Measurements from ENCODE around the gene FHL5.
A peak's percentile ranks its signal among the peaks of the same experiment; 100 is the strongest.

Gene FHL5, protein sequence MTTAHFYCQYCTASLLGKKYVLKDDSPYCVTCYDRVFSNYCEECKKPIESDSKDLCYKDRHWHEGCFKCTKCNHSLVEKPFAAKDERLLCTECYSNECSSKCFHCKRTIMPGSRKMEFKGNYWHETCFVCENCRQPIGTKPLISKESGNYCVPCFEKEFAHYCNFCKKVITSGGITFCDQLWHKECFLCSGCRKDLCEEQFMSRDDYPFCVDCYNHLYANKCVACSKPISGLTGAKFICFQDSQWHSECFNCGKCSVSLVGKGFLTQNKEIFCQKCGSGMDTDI

DNA sequence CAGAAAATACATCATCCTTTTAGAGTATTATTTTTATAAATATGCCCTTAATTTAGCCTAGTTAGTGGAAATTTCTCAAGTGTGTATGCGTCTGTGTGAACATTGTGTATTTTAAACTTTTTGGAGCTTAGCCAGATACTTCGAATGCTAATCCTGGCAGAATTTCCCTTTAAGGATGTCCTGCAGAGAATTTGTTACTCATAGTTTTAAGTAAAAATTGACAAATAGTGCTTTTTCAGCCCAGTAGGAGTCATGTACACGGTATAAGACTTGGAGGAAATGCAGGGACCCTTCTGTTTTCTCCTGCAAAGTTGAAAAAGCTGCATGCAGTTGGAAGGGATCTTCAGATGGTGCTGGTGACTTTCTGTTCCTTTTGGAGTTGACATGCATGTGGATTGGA, at the start of gene FHL5:
Gene FHL5 (plus strand): TSS at position 243 of the 400 bp plus-strand sequence. CDS start 40,486 bp downstream, outside the sequence.
- peak within 1 kb of the TSS; percentile 2 for H3K4me3 ChIP-seq (ENCODE audit: low read depth, low read length)
- TF ChIP-seq, protein P1, sequence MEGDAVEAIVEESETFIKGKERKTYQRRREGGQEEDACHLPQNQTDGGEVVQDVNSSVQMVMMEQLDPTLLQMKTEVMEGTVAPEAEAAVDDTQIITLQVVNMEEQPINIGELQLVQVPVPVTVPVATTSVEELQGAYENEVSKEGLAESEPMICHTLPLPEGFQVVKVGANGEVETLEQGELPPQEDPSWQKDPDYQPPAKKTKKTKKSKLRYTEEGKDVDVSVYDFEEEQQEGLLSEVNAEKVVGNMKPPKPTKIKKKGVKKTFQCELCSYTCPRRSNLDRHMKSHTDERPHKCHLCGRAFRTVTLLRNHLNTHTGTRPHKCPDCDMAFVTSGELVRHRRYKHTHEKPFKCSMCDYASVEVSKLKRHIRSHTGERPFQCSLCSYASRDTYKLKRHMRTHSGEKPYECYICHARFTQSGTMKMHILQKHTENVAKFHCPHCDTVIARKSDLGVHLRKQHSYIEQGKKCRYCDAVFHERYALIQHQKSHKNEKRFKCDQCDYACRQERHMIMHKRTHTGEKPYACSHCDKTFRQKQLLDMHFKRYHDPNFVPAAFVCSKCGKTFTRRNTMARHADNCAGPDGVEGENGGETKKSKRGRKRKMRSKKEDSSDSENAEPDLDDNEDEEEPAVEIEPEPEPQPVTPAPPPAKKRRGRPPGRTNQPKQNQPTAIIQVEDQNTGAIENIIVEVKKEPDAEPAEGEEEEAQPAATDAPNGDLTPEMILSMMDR (conservative IDR thresholded peaks at IDR 0.05; ENCODE audit: low read depth, low read length) = no peak
- DNase-seq (ENCODE audit: low read depth) = peak; percentile 54

DNA sequence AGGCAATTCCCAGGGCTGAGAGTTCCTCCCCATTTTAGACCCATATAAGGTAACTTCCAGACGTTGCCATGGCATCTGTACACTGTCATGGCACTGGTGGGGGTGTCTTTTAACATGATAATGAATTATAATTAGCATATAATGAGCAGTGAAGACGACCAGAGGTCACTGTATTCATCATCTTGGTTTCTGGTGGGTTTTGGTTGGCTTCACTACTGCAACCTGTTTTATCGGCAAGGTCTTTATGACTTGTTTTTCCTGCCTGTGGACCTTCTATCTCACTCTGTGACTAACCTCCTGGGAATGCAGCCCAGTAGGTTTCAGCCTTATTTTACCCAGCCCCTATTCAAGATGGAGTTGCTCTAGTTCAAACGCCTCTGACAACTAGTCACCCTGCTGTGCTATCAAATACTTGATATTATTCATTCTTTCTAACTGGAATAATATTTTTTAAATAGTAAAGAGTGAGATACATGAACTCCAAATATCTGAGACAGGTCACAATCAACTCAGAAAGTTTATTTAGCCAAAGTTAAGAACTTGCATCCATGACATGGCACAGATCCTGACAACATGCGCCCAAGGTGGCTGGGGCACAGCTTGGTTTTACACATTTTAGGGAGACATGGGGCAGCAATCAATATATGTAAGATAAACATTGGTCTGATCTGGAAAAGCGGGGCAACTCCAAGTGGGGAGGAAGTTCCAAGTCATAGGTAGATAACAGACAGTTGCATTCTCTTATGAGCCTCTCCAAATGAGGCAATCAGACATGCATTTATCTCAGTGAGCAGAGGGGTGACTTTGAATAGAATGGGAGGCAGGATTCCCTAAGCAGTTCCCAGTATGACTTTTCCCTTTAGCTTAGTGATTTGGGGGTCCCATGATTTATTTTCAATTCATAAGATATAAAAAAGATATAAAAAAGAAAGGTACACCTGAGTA, 42.5 kb upstream of the FHL5 start:
- TF ChIP-seq, protein P1 (conservative IDR thresholded peaks at IDR 0.05; ENCODE audit: low read depth, low read length) = no peak
- H3K4me3 ChIP-seq (ENCODE audit: low read depth, low read length) = peak overlapping the region; percentile 90
- peak; percentile 50 for DNase-seq (ENCODE audit: low read depth)

DNA sequence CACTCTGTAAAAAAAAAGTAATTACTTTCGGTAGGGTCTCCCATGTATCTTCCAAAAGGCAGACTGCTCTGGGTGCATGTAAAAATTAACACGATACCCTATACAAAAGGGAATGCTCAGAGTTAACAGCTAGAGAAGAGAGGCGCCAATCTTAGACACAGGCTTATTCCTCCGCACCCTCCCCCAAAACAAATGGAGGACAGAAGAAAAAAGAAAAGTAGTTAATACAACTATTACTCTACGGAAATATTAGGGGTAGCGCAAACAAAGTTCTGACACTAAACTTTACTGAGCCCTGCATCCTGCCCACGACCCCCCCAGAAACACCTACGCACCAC, 41.7 kb upstream of the FHL5 start:
- TF ChIP-seq, protein P1 (conservative IDR thresholded peaks at IDR 0.05; ENCODE audit: low read depth, low read length) = no peak
- no peak for DNase-seq (ENCODE audit: low read depth)
- peak overlapping the region; percentile 90 for H3K4me3 ChIP-seq (ENCODE audit: low read depth, low read length)

DNA sequence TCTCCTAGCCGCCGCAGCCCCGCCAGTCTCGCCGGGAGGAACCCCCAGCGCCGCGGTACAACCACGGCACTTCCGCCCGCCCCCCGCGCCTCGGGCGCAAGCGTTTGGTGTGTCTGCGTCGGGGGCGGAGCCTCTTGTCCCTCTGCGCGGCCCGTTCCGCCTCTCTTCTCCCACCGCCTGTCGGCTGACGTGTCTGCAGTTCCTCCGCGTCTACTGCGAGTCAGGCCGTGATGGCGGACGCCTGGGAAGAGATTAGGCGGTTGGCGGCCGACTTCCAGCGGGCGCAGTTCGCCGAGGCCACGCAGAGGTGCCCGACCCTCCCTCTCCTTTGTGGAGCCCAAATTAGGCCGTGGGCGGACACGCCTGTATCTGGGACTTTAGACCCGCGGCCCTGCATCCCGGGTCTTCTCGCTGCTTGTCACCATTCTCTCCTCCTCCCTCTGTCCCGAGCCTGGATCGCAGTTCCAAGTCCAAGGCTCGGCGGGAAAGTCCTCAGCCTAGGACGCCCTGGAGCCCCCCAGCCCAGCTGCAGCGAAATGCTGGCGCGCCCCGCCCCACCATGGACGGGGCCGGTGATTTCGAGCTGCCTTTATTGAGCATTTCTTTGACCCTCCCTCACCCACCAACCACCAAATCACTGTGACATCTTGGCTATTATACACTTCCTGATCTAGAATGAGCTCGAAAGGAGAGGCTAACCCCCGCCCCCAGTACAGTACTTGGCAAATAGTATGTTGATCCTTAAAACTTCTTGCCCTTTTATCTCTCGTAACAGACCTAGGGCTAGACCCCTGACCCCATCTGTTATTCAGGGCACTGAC, 41.1 kb upstream of the FHL5 start, which contains the start of gene UFL1:
Gene UFL1 (plus strand): TSS at position 163 of the 821 bp plus-strand sequence. CDS start 68 bp downstream, at position 231.
- H3K4me3 ChIP-seq (ENCODE audit: low read depth, low read length) = peak within 1 kb of the TSS; percentile 90
- peak; percentile 95 for DNase-seq (ENCODE audit: low read depth)
- TF ChIP-seq, protein P1 (conservative IDR thresholded peaks at IDR 0.05; ENCODE audit: low read depth, low read length) = no peak

DNA sequence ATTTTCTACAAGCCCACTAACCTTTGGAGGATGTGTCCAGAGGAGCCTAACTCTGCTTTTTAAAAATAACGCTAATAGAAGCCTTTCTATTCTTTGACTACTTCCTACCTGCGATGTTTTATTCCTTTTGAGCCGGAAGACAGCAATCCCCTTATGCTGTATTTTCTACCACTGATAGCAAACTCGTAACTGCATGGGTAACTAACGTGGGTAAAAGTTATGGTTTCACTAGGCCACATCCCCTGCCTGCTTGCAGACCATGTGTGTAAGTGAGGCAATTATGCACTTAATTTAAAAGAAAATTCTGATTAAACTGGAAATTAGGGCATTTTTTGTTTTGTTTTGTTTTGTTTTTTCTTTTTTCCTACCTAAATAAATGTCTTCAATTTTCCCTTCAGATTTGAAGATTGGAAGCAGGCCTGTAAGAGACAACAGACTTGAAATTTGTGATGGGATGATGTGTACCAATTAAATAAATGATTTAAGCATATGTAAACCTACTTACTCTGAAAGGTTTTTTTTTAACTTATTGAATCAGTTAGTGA, 40.4 kb upstream of the FHL5 start:
- DNase-seq (ENCODE audit: low read depth) = peak; percentile 38
- TF ChIP-seq, protein P1 (conservative IDR thresholded peaks at IDR 0.05; ENCODE audit: low read depth, low read length) = no peak
- H3K4me3 ChIP-seq (ENCODE audit: low read depth, low read length) = peak overlapping the region; percentile 90

DNA sequence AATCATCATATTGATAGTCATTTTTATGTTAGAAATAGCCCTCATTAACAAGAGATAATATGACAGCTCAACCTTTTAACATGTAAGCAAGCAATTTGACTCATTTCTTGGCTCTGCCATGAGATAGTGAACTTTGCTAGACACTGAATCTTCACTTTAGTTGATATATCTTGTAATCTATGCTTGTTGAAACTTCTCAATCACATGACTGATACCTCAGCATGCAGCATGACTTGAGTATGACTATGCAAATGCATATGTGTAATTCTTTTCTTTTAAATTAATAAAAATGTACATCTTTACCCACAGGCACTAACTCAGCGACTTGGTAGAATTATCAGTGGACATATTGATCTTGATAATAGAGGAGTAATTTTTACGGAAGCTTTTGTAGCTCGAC, 34.7 kb upstream of the FHL5 start:
- DNase-seq (ENCODE audit: low read depth) = no peak
- TF ChIP-seq, protein P1 (conservative IDR thresholded peaks at IDR 0.05; ENCODE audit: low read depth, low read length) = no peak
- no peak overlapping the region for H3K4me3 ChIP-seq (ENCODE audit: low read depth, low read length)
